Esophagus (tissue), 2 donors: ENCODE measurements around the gene CXCL16. TPM values are rescaled to one million over a fixed set of nuclear protein-coding genes. Genes with fewer than 3 reads are reported as not detected.

Experiments used
- H3K27ac ChIP-seq, 2 donors: one replicate each; pipeline ENCODE4 v1.5.1; 2013; ENCODE audit warnings: low read depth in 2 of 2, mild to moderate bottlenecking in 2 of 2, inconsistent platforms in 1 of 2, low read length in 1 of 2, moderate library complexity in 1 of 2
- H3K27me3 ChIP-seq, 2 donors: one replicate each; pipeline ENCODE4 v1.6.1; 2013; ENCODE audit warnings: low read length in 2 of 2, control low read depth in 1 of 2, mild to moderate bottlenecking in 1 of 2; ENCODE audit not compliant: insufficient read depth in 2 of 2, control insufficient read depth in 1 of 2
- H3K36me3 ChIP-seq, 2 donors: one replicate each; pipeline ENCODE4 v1.6.1; 2013; ENCODE audit warnings: low read length in 1 of 2; ENCODE audit not compliant: control insufficient read depth in 2 of 2, insufficient read depth in 2 of 2
- H3K4me1 ChIP-seq, 2 donors: one replicate each; pipeline ENCODE4 v1.6.1; 2013; ENCODE audit warnings: low read length in 1 of 2; ENCODE audit not compliant: control insufficient read depth in 2 of 2, insufficient read depth in 2 of 2
- H3K4me3 ChIP-seq, 2 donors: one replicate each; pipeline ENCODE4 v1.5.1; 2013; ENCODE audit warnings: low read length in 2 of 2, mild to moderate bottlenecking in 2 of 2, low read depth in 1 of 2, moderate library complexity in 1 of 2
- H3K9me3 ChIP-seq, 2 donors: one replicate each; pipeline ENCODE4 v1.6.1; 2013; ENCODE audit warnings: mild to moderate bottlenecking in 2 of 2, low read depth in 1 of 2, low read length in 1 of 2, moderate library complexity in 1 of 2; ENCODE audit not compliant: control insufficient read depth in 2 of 2, insufficient read depth in 1 of 2
- WGBS, 2 donors: extraction: QIAGEN DNeasy Blood & Tissue Kit; methylation state at CpG; one replicate each; pipeline ENCODE4 v1.1.7; 2013; 5-methylcytosine and 5-hydroxymethylcytosine counted together
- polyA plus RNA-seq, 2 donors: library from polyadenylated mRNA; stranded (reverse); fragments of 200-250 nt; gene quantifications; one replicate each; pipeline ENCODE4 v1.2.3, GENCODE V29; 2013
- donor health status: healthy with polysubstance abuse.
- donor health status: Bipolar disorder and iron deficiency.

The CXCL16 gene
- polyA plus RNA-seq, 2 donors, result 10.9 to 20.3 TPM

- peaks cover 0 to 6% of the 10 kb centered on the region in 2 donors for H3K27me3 ChIP-seq
- H3K36me3 ChIP-seq, result no peaks in the 10 kb centered on the region
Observed at GRCh38 chr17:4777969-4778760, 38.4 kb upstream of the CXCL16 start.

GRCh38 chr17:4772235-4772613 lies 32.5 kb upstream of the CXCL16 start:
- 60 to 62% methylated on average over 10 of the region's 10 CpGs for WGBS, 2 donors
- no peaks in the 10 kb centered on the region for H3K36me3 ChIP-seq
- H3K27me3 ChIP-seq, result peaks cover 0 to 3% of the 10 kb centered on the region in 2 donors
- no peaks in the 10 kb centered on the region for H3K9me3 ChIP-seq
- no peak overlapping the region for H3K27ac ChIP-seq
- H3K4me3 ChIP-seq, result no peak overlapping the region
- H3K4me1 ChIP-seq, result peaks cover 0 to 5% of the 10 kb centered on the region in 2 donors

More at GRCh38 chr17:4777969-4778760, 38.4 kb upstream of the CXCL16 start:
- Histone ChIP-seq H3K27ac (no peak overlapping the region), H3K4me1 (no peaks in the 10 kb centered on the region), H3K9me3 (peaks cover 0 to 4% of the 10 kb centered on the region in 2 donors), H3K4me3 (no peak overlapping the region)
- 62 to 69% methylated on average over 9 of the region's 9 CpGs for WGBS, 2 donors

GRCh38 chr17:4771519-4772234 lies 31.9 kb upstream of the CXCL16 start, which contains the start of gene TM4SF5:
TSS of gene TM4SF5 (plus strand) at chr17:4771886. CDS start at chr17:4771923, 37 bp downstream.
- peaks cover 0 to 5% of the 10 kb centered on the region in 2 donors for H3K4me1 ChIP-seq
- WGBS, 2 donors, result 39 to 48% methylated on average over 13 of the region's 13 CpGs
- no peak within 1 kb of the TSS for H3K27ac ChIP-seq
- H3K4me3 ChIP-seq, result no peak within 1 kb of the TSS
- no peaks in the 10 kb centered on the region for H3K9me3 ChIP-seq
- no peaks in the 10 kb centered on the region for H3K36me3 ChIP-seq
- peaks cover 0 to 3% of the 10 kb centered on the region in 2 donors for H3K27me3 ChIP-seq

- Histone ChIP-seq H3K27ac (no peak overlapping the region), H3K4me3 (no peak overlapping the region), H3K9me3 (no peaks in the 10 kb centered on the region), H3K36me3 (no peaks in the 10 kb centered on the region), H3K4me1 (peaks cover 0 to 5% of the 10 kb centered on the region in 2 donors), H3K27me3 (peaks cover 0 to 3% of the 10 kb centered on the region in 2 donors)
- WGBS, 2 donors, result 83 to 100% methylated on average over 2 of the region's 2 CpGs
Observed at GRCh38 chr17:4769628-4770027, 29.9 kb upstream of the CXCL16 start.

- H3K4me1 ChIP-seq, result peaks cover 0 to 5% of the 10 kb centered on the region in 2 donors
- 79 to 83% methylated on average over 6 of the region's 6 CpGs for WGBS, 2 donors
- H3K4me3 ChIP-seq, result no peak overlapping the region
- no peaks in the 10 kb centered on the region for H3K36me3 ChIP-seq
- no peaks in the 10 kb centered on the region for H3K27me3 ChIP-seq
- H3K27ac ChIP-seq, result no peak overlapping the region
- H3K9me3 ChIP-seq, result no peaks in the 10 kb centered on the region
Observed at GRCh38 chr17:4768298-4768697, 28.6 kb upstream of the CXCL16 start.

GRCh38 chr17:4766723-4767122 lies 27.0 kb upstream of the CXCL16 start:
- H3K36me3 ChIP-seq, result no peaks in the 10 kb centered on the region
- 84 to 85% methylated on average over 9 of the region's 9 CpGs for WGBS, 2 donors
- no peaks in the 10 kb centered on the region for H3K9me3 ChIP-seq
- no peak overlapping the region for H3K4me3 ChIP-seq
- H3K27ac ChIP-seq, result no peak overlapping the region
- no peaks in the 10 kb centered on the region for H3K27me3 ChIP-seq
- H3K4me1 ChIP-seq, result peaks cover 0 to 2% of the 10 kb centered on the region in 2 donors

GRCh38 chr17:4766201-4766600 lies 26.5 kb upstream of the CXCL16 start:
- Histone ChIP-seq H3K4me1 (no peaks in the 10 kb centered on the region), H3K36me3 (no peaks in the 10 kb centered on the region), H3K27me3 (no peaks in the 10 kb centered on the region), H3K27ac (peak overlapping the region in 1 of 2 donors; percentile 10), H3K9me3 (no peaks in the 10 kb centered on the region), H3K4me3 (no peak overlapping the region)
- 80 to 91% methylated on average over 3 of the region's 3 CpGs for WGBS, 2 donors

GRCh38 chr17:4764595-4764994 lies 24.9 kb upstream of the CXCL16 start:
- no peak overlapping the region for H3K27ac ChIP-seq
- H3K9me3 ChIP-seq, result no peaks in the 10 kb centered on the region
- WGBS, 2 donors, result 69 to 71% methylated on average over 3 of the region's 3 CpGs
- no peaks in the 10 kb centered on the region for H3K4me1 ChIP-seq
- no peaks in the 10 kb centered on the region for H3K27me3 ChIP-seq
- H3K36me3 ChIP-seq, result no peaks in the 10 kb centered on the region
- H3K4me3 ChIP-seq, result no peak overlapping the region

- WGBS, 2 donors, result 74 to 82% methylated on average over 10 of the region's 10 CpGs
- H3K9me3 ChIP-seq, result no peaks in the 10 kb centered on the region
- H3K4me1 ChIP-seq, result no peaks in the 10 kb centered on the region
- H3K27ac ChIP-seq, result no peak overlapping the region
- H3K4me3 ChIP-seq, result no peak overlapping the region
- peaks cover 0 to 4% of the 10 kb centered on the region in 2 donors for H3K27me3 ChIP-seq
- no peaks in the 10 kb centered on the region for H3K36me3 ChIP-seq
Observed at GRCh38 chr17:4759776-4760236, 20.1 kb upstream of the CXCL16 start.
